NB4 (cell line): ENCODE measurements around the gene ABHD12.

Experiments used
- CTCF ChIP-seq: IDR thresholded peaks from one replicate; pipeline ENCODE4 v1.5.1; 2012; ENCODE audit warnings: low read depth, low read length
- MAX ChIP-seq: IDR thresholded peaks from 2 replicates; pipeline ENCODE4 v1.6.1; 2011; ENCODE audit warnings: low read depth, low read length
- MYC ChIP-seq: IDR thresholded peaks from 2 replicates; pipeline ENCODE4 v1.6.1; 2011; ENCODE audit warnings: low read depth, low read length
- POLR2A ChIP-seq: IDR thresholded peaks from 2 replicates; pipeline ENCODE4 v1.6.1; 2011; ENCODE audit warnings: mild to moderate bottlenecking; ENCODE audit not compliant: insufficient read length; ENCODE audit errors: extremely low read depth

GRCh38 chr20:25325073-25325472, 65.6 kb downstream of the ABHD12 start:
- TF ChIP-seq CTCF, result no peak
- TF ChIP-seq POLR2A, result no peak
- no peak for TF ChIP-seq MYC
- TF ChIP-seq MAX, result no peak
